Measurements from ENCODE around the gene MYOF.

DNA sequence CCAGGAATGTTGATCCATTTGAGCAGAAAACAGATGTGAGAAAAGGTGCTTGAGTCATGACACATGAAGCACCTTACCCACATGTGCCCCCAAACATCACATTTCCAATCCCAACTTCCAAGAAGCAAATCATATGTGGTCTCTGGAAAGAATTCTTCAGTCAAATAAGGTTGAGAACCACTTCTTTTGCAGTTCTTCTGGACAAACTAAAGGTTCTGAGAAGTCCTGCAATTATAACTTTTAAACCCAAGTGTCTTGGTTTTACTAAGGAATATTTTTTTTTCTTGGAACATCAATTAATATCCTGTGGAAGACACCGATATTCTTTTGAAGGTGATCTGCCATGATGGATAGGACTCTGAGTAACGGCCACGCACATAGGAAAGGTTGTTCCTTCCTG lies 151.3 kb downstream of the MYOF start:
- TF ChIP-seq, protein P1, sequence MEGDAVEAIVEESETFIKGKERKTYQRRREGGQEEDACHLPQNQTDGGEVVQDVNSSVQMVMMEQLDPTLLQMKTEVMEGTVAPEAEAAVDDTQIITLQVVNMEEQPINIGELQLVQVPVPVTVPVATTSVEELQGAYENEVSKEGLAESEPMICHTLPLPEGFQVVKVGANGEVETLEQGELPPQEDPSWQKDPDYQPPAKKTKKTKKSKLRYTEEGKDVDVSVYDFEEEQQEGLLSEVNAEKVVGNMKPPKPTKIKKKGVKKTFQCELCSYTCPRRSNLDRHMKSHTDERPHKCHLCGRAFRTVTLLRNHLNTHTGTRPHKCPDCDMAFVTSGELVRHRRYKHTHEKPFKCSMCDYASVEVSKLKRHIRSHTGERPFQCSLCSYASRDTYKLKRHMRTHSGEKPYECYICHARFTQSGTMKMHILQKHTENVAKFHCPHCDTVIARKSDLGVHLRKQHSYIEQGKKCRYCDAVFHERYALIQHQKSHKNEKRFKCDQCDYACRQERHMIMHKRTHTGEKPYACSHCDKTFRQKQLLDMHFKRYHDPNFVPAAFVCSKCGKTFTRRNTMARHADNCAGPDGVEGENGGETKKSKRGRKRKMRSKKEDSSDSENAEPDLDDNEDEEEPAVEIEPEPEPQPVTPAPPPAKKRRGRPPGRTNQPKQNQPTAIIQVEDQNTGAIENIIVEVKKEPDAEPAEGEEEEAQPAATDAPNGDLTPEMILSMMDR (IDR thresholded peaks at IDR 0.05): no peak
- TF ChIP-seq, protein P2, sequence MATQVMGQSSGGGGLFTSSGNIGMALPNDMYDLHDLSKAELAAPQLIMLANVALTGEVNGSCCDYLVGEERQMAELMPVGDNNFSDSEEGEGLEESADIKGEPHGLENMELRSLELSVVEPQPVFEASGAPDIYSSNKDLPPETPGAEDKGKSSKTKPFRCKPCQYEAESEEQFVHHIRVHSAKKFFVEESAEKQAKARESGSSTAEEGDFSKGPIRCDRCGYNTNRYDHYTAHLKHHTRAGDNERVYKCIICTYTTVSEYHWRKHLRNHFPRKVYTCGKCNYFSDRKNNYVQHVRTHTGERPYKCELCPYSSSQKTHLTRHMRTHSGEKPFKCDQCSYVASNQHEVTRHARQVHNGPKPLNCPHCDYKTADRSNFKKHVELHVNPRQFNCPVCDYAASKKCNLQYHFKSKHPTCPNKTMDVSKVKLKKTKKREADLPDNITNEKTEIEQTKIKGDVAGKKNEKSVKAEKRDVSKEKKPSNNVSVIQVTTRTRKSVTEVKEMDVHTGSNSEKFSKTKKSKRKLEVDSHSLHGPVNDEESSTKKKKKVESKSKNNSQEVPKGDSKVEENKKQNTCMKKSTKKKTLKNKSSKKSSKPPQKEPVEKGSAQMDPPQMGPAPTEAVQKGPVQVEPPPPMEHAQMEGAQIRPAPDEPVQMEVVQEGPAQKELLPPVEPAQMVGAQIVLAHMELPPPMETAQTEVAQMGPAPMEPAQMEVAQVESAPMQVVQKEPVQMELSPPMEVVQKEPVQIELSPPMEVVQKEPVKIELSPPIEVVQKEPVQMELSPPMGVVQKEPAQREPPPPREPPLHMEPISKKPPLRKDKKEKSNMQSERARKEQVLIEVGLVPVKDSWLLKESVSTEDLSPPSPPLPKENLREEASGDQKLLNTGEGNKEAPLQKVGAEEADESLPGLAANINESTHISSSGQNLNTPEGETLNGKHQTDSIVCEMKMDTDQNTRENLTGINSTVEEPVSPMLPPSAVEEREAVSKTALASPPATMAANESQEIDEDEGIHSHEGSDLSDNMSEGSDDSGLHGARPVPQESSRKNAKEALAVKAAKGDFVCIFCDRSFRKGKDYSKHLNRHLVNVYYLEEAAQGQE (IDR thresholded peaks at IDR 0.05; ENCODE audit: insufficient read depth in 1 of 2, low read depth in 2 of 2, low read length in 1 of 2): no peak
- TF ChIP-seq POLR2AphosphoS5 (IDR thresholded peaks at IDR 0.05; ENCODE audit: low read depth, low read length): no peak
